HG03432 (cell line): ENCODE measurements around the gene RPE.

ENCODE experiments used
- ATAC-seq: cut with Tn5 transposase; IDR thresholded peaks from one replicate; pipeline ENCODE4 v1.9.1; 2021; ENCODE audit warnings: mild to moderate bottlenecking, moderate library complexity; ENCODE audit not compliant: unreplicated experiment

RPE gene

DNA sequence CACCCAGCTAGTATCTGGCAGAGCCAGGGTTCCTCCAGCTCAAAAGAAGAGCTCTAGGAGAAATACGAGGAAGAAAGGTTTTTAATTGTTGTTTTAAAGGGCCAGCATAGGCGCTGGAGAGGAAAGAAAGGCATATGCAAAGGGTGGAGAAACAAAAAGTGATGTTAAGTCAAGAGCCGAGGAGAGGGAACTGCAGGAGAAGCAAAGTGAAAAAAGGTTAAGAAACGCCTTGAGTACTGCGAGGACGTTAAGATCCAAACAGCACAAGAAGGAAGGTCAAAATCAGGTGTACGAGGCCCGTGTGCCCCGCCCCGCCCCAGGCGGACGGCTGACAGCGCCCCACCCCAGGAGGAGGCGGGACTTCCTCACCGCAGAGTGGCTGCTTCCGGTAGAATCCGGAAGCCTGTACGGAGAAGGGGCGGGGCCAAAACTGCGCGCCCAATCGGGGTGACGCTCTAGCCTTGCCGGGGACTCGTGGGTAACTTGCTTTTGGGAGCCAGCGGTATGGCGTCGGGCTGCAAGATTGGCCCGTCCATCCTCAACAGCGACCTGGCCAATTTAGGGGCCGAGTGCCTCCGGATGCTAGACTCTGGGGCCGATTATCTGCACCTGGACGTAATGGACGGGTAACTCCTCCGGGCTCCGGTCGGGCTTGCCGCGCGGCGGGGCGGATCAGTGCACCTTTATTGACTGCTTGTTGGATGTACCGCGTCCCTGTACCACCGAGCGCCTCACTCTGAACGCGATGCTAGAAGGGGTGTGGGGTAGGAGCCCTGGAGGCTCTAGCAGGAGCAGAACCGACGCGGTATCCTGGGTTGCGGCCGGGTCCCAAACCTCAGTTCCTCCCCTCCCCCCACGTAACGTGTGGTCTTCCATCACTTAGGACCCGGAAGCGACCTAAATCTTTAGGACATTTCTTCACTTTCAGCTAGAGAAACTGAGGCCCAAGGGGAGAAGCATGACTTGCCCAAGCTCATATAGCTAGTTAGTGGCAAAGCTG is at the start of gene RPE:
TSS of gene RPE (plus strand) at position 481 of the 1,000 bp plus-strand sequence. CDS start at position 505, 24 bp downstream.
- peak; percentile 100 for ATAC-seq

DNA sequence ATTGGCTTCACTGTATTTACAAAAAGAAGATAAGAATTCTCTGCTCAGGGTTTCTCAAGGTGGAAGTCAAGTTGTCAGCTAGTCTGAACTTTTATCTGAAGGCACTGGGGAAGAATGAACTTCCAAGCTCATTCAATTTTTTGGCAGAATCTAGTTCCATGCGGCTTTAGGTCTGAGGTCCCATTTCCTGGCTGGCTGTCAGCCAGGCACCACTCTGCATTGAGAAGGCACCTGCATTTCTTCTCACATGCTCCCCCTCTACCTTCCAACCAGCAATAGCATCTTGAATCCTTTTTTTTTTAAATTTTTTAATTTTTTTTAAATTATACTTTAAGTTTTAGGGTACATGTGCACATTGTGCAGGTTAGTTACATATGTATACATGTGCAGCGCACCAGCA is 46.2 kb upstream of the RPE start:
- ATAC-seq, result no peak

DNA sequence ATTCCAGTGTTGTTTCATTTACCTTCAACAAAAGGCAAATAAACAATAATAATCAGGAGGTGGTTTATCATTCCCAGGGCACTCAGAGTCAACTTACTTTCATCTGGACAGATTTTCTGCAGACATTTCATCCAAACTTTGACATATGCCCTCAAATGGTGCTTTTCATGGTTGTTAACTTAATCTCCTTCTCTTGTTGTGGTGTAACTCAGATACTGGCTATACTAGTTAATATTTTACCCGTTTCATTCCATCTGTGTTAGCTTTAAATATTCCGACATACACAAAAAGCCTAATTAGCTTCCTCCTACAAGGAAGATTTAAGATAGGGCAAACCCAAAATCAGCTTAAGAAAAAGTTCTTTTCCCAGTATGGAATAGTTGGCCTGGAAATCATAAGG is 44.4 kb upstream of the RPE start:
- no peak for ATAC-seq

DNA sequence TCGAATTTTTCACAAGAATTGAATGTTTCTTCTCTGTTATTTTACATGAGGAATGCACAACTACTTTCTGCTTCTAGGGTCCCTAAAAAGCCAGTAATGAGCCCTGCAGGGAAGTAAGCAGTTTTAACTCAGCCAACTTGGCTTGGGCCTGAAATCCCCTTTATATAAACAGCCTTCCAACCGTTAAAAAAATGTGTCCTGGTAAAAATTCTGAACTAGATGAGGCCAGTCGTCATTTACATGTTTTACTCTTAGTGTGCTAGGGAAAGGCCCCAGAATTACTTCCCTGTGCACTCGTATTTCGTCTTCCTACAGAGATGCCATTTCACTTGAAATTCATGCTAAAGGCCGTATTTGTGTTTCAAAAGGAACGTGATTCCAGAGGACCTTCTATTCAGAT is 42.4 kb upstream of the RPE start:
- ATAC-seq, result no peak

DNA sequence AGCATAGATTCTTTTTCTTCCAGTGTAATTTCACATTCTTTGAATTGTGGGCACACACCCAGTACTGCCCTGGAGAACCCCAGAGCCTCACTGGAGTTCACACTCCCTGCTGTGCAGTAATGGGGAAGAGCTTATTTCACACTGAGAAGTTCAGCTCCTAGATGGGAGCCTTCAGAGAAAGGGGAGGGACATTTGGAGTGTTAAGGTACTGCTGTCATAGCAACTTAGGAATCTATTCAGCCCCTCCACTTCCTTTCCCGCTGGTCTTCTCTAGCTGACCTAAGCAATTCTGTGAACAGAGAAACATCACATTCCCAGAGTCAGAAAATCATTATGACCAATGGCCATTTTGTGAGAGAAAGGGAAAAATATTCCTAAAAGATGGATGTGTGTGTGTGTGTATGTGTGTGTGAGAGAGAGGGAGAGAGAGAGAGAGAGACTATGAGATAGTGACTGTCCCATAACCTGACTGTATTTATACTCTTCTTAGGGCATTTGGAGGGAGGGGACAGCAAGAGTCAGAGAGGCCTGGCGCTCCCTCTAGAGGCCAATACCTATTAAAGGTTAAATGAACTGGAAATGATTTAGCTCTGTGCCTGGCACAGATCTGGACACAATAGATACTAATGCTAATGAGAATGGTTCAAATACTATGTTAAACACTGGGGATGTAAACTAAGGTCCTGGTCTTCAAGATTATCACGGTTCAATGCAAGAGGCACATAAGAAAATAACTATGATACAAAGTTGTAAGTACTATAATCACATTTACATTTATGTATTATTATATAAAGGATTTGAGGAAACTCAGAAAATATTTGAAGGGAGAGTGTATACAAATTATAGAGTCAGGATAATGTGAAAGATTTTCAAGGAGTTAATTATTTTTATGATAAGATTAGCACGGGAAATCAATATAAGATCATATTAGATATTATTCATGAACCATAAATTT is 41.5 kb upstream of the RPE start:
- peak; percentile 89 for ATAC-seq

DNA sequence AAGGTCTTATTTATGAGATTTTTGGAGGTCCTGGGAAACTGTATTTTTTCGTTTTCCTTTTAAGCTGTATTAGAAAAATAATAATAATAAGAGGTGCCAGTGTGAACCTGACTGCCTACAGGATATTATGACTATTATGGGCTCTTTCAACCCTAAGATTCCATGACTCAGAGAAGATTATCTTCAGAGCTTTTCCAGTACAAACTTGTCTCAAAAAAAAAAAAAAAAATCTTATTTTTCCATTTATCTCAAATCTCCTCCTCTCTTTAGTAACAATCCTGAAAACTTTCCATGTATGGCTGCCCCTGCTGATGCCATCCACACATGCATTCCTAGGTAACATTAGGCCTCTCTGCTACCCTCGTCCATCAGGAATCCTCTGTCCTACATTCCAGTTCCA is 36.7 kb upstream of the RPE start:
- ATAC-seq, result no peak

DNA sequence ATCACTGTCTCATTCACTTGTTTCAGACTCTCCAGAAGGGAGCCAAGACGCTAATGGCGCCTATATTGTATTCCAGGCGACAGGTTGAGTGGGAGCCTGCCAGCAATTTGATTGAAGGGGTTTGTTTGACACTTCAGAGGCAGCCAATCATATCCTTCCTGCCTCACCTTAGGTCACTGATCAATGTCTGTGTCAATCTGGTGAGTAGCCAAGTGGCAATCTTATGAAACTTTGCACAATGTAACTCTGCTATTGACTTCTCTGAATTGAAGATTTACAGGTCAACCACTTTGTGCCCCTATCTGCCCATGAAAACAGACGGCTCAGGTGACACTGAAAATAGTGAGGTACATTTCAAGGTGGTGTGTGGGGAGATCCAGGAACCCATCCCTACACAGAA is 32.7 kb upstream of the RPE start:
- ATAC-seq, result no peak

DNA sequence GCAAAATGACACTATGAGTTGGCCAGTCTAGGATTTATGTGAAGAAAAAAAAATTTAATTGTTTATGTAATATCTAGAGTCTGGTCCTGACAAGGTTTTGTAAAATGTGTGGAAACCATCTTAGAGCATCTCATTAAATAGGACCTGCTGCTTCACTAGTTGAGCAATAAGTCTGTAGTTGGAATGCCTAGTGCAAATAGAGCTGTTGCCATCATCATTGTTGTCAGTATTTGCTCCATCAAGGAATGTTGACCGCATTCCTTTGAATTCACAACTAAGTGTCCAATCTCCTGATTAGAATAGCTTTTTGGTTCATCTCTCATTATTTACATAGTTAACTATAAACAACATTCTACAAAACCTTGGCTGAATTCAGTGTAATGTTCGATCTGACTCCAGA is 32.2 kb upstream of the RPE start:
- ATAC-seq, result no peak

DNA sequence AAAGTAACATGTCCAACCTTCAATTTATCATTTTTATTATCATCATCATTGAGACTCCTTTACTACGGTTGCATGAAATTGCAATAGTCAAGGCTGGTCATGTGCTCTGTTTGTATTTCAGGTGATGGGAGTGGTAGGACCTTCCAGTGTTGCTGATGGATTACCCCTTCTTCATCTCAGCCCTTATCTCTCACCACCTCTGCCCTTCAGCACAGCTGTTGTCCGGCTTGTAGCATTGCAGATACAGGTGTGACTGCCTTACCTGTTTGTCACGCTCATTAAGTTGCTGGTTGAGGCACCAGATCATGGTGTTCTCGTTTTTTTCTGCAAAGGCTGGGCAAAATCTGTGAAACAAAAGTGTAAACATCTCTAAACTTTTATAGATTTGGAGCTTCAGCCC is 31.7 kb upstream of the RPE start:
- ATAC-seq, result no peak

DNA sequence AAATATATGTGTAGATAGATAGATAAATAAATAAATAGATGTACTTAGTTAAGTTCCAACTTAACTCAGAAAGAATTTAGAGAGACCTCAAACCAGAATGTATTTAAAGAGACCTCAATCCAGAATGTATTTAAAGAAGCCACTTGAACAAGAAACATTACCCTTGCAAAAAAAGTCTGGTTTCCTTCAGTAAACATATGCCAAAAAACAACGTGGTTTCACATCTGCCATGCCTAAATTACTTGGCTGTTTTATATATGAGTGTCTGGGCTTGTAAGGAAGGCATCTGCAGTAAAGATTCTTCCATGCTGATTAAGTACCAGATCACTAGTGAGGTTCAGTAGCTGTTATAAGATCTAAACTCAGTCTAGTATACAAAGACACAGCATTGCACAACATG is 29.1 kb upstream of the RPE start:
- ATAC-seq, result no peak

DNA sequence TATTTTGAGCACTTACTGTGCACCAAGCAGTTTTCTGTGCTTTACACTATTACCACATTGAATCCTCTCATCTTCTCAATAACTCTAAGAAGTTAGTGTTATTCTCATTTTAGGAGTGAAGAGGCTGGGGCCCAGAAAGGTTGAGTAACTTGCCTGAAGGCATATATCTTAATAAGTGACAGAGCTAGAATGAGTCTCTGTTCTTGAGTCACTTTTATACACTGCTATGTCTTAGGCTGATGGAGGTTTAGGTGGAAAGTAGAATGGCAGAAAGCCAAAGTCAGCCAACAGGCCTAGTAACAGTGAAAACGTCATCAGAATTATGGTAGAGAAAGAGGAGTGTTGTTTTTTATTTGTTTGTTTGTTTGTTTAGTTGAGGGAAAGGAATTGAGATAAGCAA is 27.9 kb upstream of the RPE start:
- ATAC-seq, result no peak

DNA sequence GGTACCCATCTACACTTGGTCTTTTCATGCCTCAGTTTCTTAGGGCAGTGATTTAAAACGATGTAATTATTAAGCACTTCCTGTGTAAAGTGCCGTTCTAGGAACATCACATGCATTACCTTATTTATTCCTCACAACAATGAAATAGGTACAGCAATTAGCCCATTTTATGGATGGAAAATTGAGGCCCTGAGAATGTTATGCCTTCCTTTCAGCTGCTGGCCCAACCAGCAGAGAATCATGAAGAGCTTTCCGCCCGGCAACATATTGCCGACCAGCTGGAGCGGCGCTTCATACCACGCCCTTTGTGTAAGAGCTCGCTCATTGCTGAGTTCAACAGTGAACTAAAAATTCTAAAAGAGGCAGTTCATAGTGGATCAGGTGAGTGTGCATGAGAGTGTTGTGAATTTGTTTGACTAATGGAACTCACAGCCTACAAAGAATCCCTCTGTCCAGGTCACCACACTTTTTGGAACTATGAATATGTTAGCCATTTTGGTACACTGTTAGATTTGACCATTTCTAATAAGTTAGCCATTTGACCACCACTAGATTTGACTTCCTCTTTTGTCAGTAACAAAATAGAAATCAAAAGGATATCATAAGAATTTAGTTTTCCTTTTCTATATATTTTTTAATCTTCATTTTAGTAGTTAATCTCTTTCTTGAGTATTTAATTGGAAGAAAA is 25.6 kb upstream of the RPE start:
- peak; percentile 80 for ATAC-seq

DNA sequence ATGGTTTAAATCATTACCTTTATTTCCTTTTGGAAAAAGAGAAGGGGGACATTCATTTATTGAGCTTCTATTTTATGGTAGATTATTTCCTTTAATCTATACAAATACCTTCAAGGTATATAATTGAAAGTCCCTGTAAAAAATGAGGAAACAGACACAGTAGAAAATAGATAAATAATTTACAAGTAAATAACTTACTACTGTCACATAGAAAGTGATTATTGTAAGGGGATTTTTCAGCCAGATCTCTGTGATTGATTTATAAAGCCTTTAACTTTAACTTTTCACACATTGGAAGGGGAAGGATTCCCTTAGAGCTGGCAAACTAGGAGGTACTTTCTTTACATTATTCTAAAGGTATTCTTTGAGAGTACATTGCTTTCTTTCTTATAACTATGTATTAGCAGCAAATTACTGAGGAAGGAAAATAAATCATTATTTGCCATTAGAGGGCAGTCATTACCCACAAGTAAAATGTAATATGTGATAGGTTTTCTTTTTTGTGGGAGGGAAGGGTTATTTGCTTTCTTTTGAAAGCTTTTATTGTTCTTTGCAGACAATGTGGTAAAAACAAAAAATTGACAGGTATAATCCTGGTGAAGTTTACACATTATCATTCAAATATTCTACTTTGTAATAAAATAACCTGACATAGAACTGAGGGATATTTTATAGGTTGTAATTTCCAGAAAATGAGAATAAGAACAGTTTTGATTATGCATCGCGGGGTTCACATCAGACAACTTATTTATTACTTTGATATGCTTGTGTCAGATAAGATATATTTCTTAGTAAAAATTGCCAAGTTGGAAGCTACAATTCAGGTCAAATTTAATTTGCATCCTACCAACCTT is 24.8 kb upstream of the RPE start:
- ATAC-seq, result peak; percentile 62

DNA sequence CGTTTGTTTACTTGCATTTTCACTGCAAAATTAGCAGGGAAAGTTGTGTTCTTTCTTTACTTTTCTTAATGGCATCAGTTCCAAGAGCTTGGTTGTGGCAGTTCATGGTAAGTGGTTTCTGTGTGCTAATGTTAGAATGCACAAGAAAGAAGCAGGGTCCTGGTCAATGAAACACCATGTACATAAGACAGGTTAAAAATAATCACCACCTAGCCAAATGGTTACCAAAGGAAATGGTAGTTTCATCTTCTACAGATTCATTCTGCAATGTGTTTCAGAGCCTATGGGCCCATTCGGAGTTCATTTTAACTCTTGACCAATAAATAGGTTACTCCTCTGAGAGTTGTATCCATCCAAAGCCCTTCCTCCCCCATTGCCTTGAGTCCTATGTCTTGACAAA is 18.1 kb upstream of the RPE start:
- ATAC-seq, result no peak

DNA sequence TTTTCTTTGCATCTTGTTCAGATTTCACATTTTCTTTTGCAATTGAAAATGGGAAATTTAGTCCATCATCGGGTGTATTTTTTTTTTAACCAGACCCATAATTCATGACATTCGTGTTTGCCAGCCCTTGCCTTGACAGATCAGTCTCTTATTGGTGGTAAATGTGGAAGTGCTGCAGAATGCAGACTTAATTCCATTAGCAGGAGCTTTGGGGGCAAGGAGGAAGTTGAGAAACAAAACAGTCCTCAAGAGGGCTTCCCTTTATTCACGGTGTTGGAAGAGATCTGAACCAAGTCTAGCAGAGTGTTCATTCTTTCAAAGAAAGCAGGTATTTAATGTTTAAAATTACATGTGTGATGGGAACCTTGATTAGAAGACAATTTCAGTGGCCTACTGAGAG is 16.6 kb upstream of the RPE start:
- ATAC-seq, result no peak

DNA sequence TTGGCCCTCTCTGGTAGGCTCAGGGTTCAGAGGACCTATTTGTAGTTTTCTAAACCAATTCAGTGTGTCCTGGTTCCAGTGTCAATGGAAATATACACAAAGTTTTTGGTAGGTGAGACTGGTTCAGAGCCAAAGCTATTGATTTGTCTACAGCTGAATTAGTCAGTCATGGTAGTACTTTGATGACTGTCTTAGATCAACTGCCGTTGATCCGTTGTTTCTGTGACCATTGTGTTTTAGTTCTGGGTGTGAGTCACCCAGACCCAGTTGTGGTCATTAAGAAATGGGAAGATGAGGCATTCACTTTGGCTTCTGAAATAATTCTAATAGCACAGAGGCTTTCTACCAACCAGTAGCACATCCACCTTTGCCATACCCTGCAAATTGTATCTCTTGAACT is 16.0 kb upstream of the RPE start:
- ATAC-seq, result no peak

DNA sequence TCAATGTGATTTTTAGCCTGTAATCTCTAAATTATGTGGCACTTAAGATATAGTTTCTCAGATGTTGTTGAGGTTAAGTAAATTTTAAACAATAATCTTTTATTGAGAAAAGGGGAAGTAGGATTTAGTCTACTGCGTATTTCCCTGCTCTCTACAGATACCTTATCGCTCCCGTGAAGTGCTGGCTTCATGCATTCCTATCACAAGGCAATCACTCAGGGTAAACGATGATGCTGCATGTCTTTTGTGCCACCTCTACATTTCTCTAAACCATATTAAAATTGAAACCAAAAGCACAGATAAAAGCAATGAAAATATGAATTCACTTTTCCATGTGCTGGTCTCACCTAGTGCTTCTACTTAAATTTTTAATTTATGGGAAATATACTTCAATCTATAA is 14.4 kb upstream of the RPE start:
- ATAC-seq, result peak; percentile 74

DNA sequence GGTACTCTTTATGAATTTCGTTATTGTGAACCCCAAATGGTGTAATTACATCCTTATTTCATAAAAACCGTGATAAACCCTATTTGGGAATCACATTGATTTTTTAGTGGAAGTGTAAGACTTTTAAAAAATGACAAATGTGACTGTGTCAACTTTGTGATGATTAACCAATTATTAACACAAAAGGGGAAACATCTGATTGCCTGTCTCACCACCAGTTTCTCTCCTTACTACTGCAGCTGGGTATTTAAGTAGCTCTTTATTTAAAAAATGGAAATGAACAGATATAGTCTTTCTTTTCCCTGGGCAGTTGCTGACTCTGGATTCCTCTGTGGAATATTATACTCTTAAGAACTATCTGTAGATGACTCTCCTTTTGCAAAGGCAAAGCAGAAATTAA is 11.6 kb upstream of the RPE start:
- ATAC-seq, result no peak

DNA sequence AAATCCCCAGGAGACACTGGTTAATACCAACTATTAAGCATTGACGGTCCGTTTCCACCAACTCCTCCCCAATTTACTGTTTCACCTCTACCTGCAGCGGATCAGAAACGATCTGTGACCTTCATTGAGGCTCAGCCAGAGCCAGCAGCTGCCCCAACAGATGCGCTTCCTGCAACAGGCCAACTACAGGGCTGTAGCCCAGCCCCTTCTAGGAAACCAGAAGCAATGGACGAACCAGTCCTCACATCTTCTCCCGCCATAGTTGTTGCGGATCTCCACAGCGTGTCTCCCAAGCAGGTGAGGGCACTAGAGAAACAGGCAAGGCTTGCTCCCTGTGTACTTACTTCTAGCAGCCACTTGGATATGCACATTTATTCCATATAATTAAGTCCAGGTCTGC is 8.5 kb upstream of the RPE start:
- no peak for ATAC-seq

DNA sequence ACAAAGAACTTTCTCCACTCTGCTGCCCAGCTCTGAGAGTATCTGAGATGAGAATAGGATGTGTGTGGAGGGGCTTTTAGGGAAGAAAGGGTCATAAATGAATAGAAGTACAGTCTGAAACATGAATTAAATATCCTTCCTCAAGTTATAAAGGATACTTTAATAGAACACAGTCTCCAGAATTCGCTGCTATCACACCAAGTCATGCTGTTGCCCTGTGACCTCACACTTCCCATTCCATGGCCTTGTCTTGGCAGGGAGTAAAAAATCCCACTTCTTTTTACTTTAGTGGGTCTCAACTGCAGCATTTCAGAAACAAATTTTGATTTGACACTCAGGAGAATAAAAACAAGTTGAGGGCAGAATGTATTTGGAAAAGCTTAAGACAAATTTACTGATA is 3.8 kb upstream of the RPE start:
- ATAC-seq, result no peak
